Neural progenitor cell (in vitro differentiated cells): ENCODE data around the gene GALK1.

ENCODE experiments used
- EZH2 ChIP-seq: fragments of 200-600 bp; sonication (generic); IDR thresholded peaks from 2 replicates; pipeline ENCODE4 v1.6.1; 2017; ENCODE audit warnings: antibody characterized with exemption, mild to moderate bottlenecking, moderate library complexity
- EZH2phosphoT487 ChIP-seq: fragments of 200-600 bp; sonication (generic); IDR thresholded peaks from 2 replicates; pipeline ENCODE4 v1.6.1; 2017; ENCODE audit warnings: antibody characterized with exemption
- TF ChIP-seq, protein P1 (sequence below): fragments of 200-600 bp; sonication (generic); IDR thresholded peaks from 2 replicates; pipeline ENCODE4 v1.5.1; 2017; ENCODE audit warnings: antibody characterized with exemption, mild to moderate bottlenecking

DNA sequence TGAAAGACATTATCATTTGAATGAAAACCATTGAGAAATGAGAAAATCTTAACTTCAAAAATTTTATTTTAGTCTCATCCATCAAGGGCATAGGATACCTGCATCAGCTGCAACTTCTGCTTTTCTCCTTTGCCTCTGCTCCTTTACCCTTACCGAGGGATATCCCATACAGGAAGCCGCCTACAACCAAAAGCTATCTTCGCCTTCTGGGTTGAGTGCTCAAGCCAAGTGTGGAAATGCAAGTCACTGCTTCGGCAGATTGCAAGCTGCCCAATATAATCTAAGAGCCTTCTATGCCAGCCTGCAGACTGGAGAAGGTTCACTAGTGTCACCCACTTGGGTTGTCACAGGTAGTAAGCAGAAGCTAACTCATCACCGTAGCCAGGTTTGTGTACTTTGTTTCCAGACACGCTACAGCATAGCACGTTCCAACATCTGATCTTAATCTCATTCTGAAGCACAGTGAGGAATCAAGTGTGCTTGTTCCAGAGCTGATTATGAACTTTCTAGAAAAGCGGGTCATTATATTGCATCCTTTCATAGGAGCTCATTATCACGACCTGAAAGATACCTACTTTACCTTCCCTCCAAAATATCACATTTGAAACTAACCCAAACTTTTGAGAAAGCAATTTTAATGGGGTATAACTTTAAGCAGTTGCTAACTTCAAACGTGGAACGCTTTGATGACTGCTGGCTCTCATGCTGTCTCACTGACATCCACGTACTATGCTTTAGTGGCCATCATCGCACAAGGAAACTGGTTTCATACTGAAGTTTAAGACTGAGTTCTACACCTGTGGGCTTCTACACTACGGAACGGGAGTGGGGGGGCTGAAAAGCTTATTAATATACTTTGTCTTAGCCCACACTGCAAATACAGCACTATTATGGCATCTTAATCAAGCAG, 11.6 kb upstream of the GALK1 start:
- TF ChIP-seq, protein P1, sequence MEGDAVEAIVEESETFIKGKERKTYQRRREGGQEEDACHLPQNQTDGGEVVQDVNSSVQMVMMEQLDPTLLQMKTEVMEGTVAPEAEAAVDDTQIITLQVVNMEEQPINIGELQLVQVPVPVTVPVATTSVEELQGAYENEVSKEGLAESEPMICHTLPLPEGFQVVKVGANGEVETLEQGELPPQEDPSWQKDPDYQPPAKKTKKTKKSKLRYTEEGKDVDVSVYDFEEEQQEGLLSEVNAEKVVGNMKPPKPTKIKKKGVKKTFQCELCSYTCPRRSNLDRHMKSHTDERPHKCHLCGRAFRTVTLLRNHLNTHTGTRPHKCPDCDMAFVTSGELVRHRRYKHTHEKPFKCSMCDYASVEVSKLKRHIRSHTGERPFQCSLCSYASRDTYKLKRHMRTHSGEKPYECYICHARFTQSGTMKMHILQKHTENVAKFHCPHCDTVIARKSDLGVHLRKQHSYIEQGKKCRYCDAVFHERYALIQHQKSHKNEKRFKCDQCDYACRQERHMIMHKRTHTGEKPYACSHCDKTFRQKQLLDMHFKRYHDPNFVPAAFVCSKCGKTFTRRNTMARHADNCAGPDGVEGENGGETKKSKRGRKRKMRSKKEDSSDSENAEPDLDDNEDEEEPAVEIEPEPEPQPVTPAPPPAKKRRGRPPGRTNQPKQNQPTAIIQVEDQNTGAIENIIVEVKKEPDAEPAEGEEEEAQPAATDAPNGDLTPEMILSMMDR, result no peak
- TF ChIP-seq EZH2 (no peak), EZH2phosphoT487 (no peak)
